Activated CD4-positive, alpha-beta T cell treated with anti-CD3 and anti-CD28 coated beads for 48 hours (primary cell): Measurements from ENCODE around the gene ASCL5.

Experiments used
- DNase-seq: peaks from one replicate; pipeline ENCODE4 v3.0.0-alpha.2; 2020

The ASCL5 gene

DNA sequence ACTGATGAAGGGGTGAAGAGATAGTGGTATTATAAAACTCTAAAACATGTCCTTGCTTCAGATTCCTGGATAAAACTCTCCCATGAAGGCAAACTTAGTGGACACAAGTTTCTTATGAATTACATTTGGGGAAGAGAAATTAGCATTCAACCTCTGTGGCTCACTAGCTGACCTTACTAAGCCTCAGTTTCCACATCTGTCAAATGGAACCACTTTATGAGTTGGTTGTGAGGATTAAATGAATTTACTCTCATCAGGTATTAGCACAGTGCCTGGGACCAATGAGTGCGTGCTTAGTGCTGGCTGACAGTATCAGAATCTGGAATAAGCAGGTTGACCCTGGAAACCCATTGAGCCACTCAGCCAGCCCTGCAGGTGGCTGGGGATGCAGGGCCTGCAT is 17.3 kb downstream of the ASCL5 start:
- DNase-seq = no peak

DNA sequence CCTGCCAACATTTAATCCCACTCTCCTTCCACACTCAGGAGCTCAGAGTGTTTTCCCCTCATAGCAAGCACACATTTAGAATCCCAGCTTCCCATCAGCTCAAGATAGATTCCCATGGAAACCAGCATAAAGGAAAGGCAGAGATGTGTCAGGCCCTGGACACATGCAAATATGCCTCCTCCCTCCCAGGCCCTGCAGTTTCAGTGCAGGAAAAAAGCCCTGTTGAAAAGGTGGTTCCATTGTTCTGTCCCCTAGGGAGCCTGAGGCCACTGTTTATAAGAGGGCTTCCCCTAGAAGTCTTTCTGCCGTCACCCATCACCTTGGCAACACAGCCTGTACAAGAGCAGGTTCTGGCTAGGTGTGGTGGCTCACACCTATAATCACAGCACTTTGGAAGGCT is 18.4 kb downstream of the ASCL5 start:
- no peak for DNase-seq

DNA sequence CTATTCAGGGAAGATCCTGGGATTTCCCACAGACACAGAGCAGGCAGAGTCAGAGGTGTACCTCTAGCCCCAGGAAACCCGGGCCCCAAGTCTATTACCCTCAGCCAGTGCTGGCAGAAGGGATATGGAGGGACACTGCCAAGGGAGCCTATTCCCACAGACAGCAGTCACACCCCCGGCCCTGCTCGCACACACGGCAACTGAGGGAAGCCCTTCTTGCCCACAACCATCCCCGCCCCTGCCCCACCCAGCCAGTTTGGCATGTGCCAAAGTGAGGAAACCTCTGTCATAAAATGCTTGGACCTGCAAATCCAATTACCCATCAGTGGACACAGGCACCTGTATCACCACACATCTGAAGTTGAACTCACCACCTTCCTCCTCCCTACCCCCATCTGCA is 21.3 kb downstream of the ASCL5 start:
- DNase-seq = no peak

DNA sequence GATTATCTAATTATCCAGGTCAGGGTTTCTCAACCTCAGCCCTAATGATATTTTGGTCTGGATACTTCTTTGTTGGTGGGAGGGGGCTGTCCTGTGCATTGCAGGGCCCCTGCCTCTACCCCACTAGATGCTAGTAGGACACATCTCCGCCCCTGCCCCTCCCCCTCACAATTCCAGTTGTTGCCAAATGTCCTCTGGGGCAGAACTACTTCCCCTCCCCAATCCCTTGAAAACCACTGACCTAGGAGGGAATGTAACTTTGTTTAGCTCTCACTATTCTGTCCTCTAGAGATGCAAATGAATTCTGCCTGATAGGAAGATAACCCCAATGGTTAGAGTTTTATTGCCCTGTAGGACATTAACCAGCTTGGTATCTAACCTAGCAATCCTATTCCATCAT is 22.8 kb downstream of the ASCL5 start:
- DNase-seq = no peak

DNA sequence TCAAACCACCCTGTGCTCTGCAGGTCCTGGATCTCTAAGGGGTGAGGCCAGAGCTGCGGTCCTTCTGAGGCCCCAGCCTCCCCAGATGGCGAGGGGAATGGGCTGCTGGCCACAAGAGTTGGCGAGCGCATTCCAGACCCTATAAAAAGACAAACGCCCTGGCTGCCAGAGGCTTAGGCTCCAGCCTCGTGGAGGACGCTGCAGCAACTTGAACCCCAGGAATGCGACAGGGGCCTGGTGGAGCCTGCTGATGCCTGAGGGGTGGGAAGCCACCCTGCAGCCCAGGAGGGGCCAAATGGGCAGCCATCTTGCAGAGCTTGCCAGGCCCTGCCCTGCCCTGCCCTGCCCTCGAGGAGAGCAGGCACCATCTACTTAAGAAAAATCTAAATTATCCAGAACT is 23.3 kb downstream of the ASCL5 start:
- DNase-seq = no peak

DNA sequence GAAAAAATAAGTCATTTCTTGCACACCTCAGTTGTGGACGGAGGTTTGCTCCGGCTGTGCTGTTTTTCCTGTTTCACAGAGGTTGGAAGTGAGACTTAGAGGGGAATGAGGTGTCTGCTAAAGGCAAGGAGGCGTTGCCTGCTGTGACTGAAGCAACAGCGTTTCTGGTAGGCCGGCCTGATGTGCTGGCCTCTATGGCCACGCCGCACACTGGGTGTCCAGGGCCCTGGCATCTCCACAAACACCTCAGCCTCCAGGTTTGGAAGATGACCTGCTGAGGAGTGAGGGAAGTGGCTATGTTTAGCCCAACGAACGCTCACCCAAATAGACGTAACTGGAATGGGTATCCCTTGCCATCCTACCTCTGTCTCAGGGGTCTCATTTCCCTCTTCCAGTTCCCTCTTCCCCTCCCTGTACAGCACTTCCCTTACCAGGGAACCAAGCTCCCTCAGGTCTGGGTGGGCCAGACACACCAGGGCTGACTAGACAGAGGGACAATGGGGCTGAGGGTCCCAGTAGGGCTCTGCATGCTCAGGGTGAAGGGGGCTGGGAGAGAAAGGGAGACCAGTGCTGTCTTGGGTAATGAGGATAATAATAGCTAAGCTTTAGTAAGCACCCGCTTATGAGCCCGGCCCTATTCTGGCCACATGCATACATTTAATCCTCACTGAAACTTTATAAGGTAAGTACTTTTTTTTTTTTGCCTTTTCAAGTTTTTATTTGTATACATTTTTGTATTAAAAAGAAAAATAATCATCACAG is 26.6 kb downstream of the ASCL5 start:
- no peak for DNase-seq

DNA sequence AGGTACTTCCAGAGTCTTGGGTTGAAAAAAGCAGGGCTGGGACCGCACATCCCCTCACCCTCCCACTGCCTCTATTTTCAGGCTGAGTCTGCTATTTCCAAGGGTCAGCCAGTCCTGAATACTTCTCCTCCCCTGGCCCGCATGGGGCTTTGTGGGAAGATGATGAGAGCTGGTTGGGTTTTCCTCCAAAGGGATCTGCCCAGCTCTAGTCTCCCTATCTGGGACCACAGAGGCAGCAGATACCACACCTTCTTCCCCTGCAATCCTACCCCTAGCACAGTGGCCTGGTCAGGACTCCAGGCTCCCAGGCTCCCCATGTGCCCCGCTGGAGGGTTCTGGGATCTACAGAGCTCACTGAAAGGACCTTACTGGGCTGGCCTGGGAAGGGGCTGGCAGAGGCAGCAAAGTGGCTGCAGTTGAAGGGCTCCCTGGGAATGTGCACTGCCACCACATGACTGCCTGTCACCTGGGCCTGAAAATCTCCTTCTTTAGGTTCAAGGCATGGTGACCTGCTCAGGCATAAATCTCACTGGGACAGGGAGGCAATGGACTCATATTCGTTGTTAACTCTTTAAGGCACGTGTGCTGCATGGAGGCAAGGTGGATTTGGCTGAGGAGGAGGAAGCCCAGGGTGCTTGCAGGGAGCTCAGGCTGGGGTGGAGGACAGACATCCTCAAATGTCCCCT is 27.8 kb downstream of the ASCL5 start:
- DNase-seq = no peak

DNA sequence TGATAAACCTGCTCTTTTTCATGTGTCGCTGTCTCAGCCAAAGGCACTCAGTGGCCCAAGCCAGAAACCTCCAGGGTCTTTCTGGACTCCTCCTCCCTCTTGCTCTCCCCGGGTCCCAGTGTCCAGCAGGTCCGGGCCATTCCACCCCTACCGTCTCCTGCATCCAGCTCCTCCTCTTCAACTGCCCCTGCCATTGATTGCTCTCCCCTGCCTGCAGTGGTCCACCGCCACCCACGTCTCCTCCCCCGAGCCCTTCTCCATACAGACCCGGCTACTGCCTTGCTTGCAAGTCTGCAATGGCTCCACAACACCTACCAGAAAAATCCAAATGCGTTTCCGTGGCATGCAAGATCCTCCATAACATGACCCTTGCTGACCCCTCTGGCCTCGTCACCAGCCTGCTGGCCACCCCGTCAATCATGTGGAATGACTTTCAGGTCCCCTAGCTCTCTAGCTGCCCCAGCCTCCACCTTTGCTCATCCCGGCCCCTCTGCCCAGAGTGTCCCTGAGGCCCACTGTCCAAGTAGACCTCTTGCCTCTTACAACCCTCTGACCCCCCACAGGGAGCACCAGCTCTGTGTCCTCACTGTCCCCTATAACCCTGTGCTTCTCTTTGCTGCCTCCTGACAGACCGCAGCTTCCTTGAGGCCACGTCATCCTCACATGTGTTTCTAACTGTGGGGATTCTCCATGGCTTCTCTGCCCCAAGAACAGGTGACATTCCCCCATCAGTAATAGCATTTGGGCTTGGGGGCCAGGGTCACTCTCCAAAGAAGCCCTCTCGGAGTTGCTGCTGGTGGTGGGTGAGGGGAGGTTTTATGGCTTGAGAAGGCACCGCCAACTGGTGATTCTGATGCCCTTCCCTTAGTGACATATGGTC is 29.8 kb downstream of the ASCL5 start:
- DNase-seq = no peak

DNA sequence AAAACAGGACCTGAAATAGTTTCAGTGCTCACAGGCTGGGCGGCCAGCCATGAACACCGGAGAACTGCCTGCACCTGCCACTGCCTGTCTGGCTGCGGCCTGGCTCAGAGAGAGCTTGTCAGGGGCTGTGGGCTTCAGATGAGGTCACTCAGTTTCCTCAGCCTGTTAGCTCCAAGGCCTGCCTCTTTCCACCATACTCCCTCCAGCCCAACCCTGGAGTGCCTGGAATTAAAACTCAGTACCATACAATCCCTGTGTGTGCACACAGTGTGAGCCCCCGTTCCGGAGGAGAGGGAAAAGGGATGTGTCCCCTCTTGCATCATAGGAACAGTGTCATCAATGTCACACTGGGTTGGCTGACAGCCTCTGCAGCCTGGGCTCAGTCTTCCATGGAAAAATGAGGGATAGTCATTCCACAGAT is 30.9 kb downstream of the ASCL5 start:
- no peak for DNase-seq

DNA sequence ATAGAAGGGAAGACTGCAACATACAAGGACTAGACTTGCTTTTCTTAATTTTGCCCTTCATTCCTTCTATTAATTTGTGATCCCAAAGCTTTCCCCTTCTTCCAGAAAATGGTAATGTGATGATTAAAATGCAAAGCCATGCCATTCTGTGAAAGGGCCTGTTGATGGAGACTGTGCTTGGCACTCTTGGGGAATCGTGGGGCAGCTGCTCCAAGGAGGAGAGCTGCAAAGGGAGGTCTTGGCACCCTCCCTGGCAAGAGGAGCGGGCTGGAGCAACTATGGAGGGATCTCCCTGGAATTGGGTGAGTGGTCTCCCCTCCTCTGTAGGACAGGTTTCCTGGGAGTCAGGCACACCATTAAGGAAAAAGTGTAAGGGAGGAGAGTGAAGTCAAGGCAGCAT is 31.4 kb downstream of the ASCL5 start:
- no peak for DNase-seq

DNA sequence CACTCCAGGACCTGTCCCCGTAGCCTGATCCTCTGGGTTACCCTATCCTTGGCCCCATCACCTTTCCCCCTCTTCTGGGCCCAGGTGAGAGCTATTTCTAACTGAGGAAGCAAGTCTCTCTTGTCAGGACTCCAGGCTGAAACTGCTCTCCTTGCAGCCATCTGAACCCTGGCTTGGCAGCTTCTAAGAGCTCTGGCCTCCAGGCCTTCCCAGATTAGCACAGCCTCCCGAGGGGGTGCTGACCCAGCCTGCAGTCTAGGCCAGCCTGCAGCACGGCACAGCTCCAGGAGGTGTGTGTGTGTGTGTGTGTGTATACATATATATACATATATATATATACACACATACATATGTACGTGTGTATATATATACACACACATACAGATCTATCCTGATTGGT is 32.2 kb downstream of the ASCL5 start:
- DNase-seq = no peak

DNA sequence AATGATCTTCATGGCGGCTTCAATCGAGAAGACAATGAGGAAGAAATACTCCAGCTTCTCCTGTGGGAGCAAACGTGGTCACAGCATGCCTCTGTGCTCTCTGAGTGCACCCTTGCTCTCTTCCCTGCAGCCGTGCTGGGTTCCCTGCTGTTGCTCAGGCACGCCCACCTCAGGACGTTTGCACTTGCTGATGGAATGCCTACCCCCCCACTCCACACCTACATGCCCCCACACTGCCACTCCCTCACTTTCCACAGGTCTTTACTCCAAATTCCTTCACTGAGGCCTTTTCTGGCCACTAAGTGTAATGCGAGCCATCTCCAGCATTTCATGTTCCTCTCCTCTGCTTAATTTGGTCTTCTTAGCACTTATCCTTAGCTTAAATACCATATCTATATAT is 33.0 kb downstream of the ASCL5 start:
- DNase-seq = no peak

DNA sequence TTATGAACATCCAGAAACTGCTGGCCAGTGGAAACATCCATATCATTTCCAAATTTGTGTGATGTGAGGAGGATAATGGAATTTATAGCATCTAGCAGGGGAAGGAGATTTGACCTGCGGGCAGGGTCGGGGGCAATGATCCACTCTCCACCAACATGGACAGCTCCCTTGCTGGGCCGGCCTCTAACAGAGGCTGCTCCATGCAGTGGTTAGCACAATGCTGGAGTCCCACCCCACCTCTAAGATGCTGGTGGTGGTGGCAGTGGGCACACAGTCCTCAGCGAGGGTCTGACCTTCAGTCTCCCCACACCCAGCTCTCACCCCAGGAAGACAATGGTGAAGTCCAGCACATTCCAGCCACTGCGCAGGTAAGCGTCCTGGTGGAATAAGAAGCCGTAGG is 33.4 kb downstream of the ASCL5 start:
- DNase-seq = no peak

DNA sequence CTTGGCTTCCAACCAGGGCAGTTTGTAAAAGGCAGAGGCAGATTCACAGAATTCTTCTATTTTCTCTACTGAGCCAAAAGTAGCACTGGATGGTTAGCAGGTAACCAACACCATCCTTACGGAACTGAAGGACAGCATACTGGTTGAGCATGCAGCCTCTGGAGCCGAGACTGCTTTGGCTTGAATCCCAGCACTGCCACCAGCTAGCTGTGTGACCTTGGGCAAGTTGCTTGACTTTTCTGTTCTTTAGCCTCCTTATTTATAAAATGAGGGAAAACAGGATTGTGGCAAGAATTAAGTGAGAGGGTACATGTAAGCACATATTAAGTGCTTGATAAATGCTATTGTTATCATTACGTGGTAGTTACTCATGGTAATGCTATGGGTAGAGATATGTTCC is 34.2 kb downstream of the ASCL5 start:
- DNase-seq = no peak

DNA sequence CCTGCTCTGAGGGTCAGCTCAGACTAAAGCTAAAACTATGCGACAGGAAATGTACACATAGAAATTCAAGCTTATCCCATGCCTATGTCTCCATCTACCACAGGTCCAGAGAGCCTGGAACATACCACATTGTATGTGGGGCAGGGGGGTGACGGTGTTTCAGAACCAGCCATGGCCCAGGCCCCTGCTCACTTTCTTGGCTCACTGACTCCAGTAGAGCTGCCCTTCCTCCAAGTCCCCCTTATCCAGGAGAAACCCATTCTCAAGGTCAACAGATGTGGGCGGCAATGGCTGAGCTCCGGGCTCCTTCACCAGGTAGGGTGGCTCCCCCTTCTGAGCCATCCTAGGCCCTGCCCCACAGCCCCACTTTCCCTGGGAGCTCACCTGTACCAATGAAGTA is 35.7 kb downstream of the ASCL5 start:
- DNase-seq = no peak

DNA sequence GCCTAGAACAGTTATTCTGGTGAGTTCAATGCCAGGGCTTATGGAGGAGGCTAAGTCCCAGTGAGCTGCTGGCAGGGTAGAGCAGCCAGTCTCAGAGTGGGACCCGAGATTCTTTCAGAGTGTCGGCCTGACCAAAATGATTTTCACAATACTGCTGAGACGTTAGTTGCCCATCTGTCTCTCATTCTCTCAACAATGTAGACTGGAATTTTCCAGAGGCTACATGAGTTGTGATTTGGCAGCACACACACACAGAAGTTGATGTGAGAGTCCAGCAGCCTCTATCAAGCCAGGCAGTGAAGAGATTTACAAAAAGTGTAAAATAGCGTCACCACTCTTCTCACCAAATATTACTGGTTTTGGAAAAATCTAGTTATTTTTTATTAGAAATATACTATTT is 36.4 kb downstream of the ASCL5 start:
- DNase-seq = no peak

DNA sequence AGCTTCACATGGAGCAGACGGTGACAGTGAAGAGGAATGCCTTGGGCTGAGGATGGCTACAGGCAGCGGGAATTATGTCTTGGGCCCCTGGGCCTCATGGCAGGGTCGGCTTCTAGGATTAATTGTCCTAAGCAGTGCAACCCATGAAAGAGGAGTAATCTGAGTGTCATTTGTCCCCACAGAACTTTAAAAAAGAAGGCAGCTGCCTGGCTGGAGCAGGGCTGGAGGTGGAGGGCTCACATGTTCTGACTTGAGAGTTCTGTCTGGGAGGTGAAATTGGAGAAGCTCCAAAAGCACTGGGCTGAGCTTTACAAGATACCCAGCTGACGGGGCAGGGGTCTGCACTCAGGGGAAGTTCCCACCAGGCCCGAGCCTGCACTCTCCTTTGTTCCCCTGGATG is 37.4 kb downstream of the ASCL5 start:
- DNase-seq = no peak

DNA sequence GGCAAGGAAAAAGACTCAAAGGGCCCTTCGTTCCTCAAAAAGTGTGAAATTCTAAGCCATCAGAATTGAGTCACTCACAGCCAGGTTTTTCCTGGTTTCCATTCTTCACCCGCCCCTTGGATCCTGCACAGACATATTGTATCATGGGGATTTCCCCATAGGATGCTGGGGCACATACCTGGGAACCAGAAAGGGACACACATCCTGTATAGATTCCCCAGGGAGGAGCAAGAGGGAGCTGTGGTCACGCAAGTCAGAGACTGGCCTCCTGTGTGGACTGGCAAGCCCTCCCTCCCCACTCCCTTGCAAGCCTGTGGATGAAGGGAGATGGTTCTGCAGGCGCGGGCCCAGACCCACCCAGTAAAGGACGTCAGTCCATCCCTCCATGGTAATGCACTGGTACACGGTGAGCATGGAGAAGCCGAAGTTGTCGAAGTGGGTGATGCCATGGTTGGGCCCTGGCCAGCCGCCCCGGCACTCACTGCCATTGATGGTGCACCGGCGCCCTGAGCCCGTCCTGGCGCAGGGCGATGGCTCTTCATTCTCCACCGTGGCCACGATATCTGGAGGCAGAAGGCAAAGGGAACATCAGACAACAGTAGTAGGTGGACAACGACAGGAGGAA is 38.0 kb downstream of the ASCL5 start:
- DNase-seq = no peak

DNA sequence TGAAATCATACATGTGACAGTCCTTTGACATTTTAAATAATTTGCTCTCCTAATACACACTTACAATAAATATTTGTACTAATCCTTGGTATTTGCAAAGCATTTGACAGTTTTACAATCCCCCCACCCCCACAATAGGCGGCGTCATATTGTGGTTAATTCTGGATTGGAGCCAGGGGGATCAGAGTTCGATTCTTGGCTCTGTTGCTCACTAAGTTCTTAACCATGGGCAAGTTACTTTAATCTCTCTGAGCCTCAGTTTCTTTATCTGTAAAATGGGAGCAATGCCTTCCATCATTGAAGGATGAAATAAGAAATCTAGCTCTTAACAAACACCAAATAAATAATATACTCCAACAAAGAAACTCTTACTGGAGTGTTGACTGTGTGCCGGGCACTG is 38.6 kb downstream of the ASCL5 start:
- DNase-seq = no peak

DNA sequence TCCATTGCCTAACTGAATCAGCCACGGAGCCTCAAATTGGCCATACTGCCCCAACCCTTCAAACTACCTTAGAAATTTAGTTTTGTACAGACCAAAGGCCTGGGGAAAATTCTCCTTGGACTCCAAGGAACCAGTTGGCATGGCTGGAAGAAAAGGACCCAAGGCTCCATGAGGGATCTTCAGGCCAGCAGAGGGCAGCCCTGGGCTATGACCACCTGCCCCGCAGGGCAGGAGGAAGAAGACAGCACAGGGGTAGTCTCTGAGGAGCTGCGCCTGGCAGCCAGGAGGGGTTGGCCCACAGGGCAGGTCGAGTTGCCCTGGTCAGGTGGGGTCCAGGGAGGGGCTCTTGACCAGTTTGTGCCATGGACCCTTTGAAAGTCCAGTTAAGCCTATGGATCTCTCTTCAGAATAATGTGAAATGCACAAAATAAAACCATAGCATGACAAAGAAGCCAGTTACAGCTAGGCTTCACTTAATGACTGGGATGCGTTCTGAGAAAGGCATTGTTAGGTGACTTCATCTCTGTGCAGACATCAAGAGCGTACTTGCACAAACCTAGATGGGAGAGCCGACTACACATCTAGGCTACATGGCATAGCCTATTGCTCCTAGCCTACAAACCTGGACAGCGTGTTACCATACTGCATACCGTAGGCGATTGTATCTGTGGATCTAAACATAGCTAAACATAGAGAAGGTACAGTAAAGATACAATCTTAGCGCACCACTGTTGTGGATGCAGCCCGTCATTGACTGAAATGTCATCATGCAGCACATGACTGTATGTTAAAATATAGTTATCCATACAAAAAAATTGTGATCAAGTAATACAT is 40.9 kb downstream of the ASCL5 start:
- DNase-seq = peak; percentile 52

DNA sequence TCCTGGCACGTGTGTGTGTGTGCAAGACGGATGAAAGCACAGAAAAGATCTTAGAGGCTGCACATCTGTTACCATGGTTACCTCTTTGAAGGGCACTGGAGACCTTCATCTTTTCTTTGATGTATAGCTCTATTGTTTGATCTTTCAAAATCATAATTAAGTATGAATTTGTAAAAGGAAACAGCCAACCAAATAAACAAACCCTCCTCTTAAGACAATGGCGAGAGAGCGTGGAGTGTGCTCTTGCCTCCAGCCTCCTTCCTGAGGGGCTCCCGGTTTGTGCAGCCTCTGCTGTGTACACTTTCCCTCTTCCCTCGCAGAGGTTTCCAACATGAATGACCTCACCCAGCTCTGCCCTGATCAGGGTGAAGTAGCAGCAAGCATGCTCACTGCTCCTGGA is 42.7 kb downstream of the ASCL5 start:
- no peak for DNase-seq

DNA sequence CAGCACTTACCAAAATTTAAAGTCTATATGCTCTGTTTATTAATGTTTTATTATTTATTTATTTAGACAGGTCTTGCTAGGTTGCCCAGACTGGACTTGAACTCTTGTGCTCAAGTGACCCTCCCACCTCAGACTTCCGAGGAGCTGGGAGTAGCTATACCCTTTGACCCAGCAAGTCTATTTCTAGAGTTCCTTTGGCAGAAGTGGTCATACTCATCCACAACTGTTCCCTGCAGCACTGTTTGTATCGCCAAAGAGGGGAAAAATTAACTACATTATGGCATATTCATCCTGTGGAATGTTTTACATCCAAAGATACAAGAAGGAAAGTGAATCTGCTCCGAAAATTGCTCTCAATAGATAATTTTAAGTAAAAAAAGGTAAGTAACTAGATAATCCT is 43.2 kb downstream of the ASCL5 start:
- no peak for DNase-seq
